Measurements from ENCODE around the gene SEPTIN3. TPM values are rescaled to one million over a fixed set of nuclear protein-coding genes. Genes with fewer than 3 reads are reported as not detected.

Gene SEPTIN3
- total RNA-seq = 0.29 and 0.36 TPM in 2 replicates

GRCh38 chr22:41969110-41969646, at the start of gene SEPTIN3:
SEPTIN3 (plus strand) TSS chr22:41969443; CDS start chr22:41971493, 2,050 bp downstream.
- H2AFZ ChIP-seq (ENCODE audit: low read length) = no peak within 1 kb of the TSS

GRCh38 chr22:41920271-41920976, 48.8 kb upstream of the SEPTIN3 start:
- no peaks in the 10 kb centered on the region for H4K20me1 ChIP-seq (ENCODE audit: insufficient read depth, low read length)
- no peaks in the 10 kb centered on the region for H3K9me3 ChIP-seq (ENCODE audit: low read depth, low read length)
- H3K27ac ChIP-seq (ENCODE audit: low read depth, low read length) = no peak overlapping the region
- peaks cover 10% of the 10 kb centered on the region for H3K4me1 ChIP-seq (ENCODE audit: insufficient read depth, low read length)
- no peak for TF ChIP-seq CTCF (IDR thresholded peaks at IDR 0.05; ENCODE audit: extremely low read depth, low read depth, low read length)
- peak overlapping the region; percentile 73 for H3K4me3 ChIP-seq (ENCODE audit: insufficient read depth, low read length)
- peak overlapping the region; percentile 62 for H2AFZ ChIP-seq (ENCODE audit: low read length)
- H3K4me2 ChIP-seq (ENCODE audit: insufficient read depth, low read length) = peak overlapping the region; percentile 89
- peak; percentile 78 for DNase-seq (ENCODE audit: insufficient read length, low spot score, missing footprints)
- H3K36me3 ChIP-seq (ENCODE audit: insufficient read depth, low read length) = no peaks in the 10 kb centered on the region
- H3K79me2 ChIP-seq (ENCODE audit: insufficient read depth, low read length) = no peaks in the 10 kb centered on the region
- H3K27me3 ChIP-seq (ENCODE audit: insufficient read depth, low read length) = peaks cover 23% of the 10 kb centered on the region

More at GRCh38 chr22:41969110-41969646, at the start of gene SEPTIN3:
- TF ChIP-seq CTCF (IDR thresholded peaks at IDR 0.05; ENCODE audit: extremely low read depth, low read depth, low read length) = no peak
- no peaks in the 10 kb centered on the region for H3K79me2 ChIP-seq (ENCODE audit: insufficient read depth, low read length)
- no peak within 1 kb of the TSS for H3K4me3 ChIP-seq (ENCODE audit: insufficient read depth, low read length)
- no peaks in the 10 kb centered on the region for H3K9me3 ChIP-seq (ENCODE audit: low read depth, low read length)
- no peaks in the 10 kb centered on the region for H4K20me1 ChIP-seq (ENCODE audit: insufficient read depth, low read length)
- H3K4me2 ChIP-seq (ENCODE audit: insufficient read depth, low read length) = no peak within 1 kb of the TSS
- no peaks in the 10 kb centered on the region for H3K4me1 ChIP-seq (ENCODE audit: insufficient read depth, low read length)
- H3K27me3 ChIP-seq (ENCODE audit: insufficient read depth, low read length) = peaks cover 16% of the 10 kb centered on the region
- no peaks in the 10 kb centered on the region for H3K36me3 ChIP-seq (ENCODE audit: insufficient read depth, low read length)
- H3K27ac ChIP-seq (ENCODE audit: low read depth, low read length) = no peak within 1 kb of the TSS
- peak; percentile 64 for DNase-seq (ENCODE audit: insufficient read length, low spot score, missing footprints)

- H3K9me3 ChIP-seq (ENCODE audit: low read depth, low read length) = no peaks in the 10 kb centered on the region
- no peak overlapping the region for H3K27ac ChIP-seq (ENCODE audit: low read depth, low read length)
- H3K4me2 ChIP-seq (ENCODE audit: insufficient read depth, low read length) = no peak overlapping the region
- H4K20me1 ChIP-seq (ENCODE audit: insufficient read depth, low read length) = no peaks in the 10 kb centered on the region
- H3K79me2 ChIP-seq (ENCODE audit: insufficient read depth, low read length) = no peaks in the 10 kb centered on the region
- H3K4me3 ChIP-seq (ENCODE audit: insufficient read depth, low read length) = no peak overlapping the region
- H2AFZ ChIP-seq (ENCODE audit: low read length) = no peak overlapping the region
- peaks cover 13% of the 10 kb centered on the region for H3K27me3 ChIP-seq (ENCODE audit: insufficient read depth, low read length)
- no peaks in the 10 kb centered on the region for H3K36me3 ChIP-seq (ENCODE audit: insufficient read depth, low read length)
- peak; percentile 58 for DNase-seq (ENCODE audit: insufficient read length, low spot score, missing footprints)
- peaks cover 10% of the 10 kb centered on the region for H3K4me1 ChIP-seq (ENCODE audit: insufficient read depth, low read length)
- no peak for TF ChIP-seq CTCF (IDR thresholded peaks at IDR 0.05; ENCODE audit: extremely low read depth, low read depth, low read length)
Observed at GRCh38 chr22:41922328-41922727, 46.9 kb upstream of the SEPTIN3 start.

- Histone ChIP-seq H3K9me3 (ENCODE audit: low read depth, low read length) (no peaks in the 10 kb centered on the region), H3K27me3 (ENCODE audit: insufficient read depth, low read length) (peaks cover 12% of the 10 kb centered on the region), H3K79me2 (ENCODE audit: insufficient read depth, low read length) (no peaks in the 10 kb centered on the region), H3K4me2 (ENCODE audit: insufficient read depth, low read length) (no peak overlapping the region), H2AFZ (ENCODE audit: low read length) (no peak overlapping the region), H3K4me1 (ENCODE audit: insufficient read depth, low read length) (peaks cover 8% of the 10 kb centered on the region), H4K20me1 (ENCODE audit: insufficient read depth, low read length) (no peaks in the 10 kb centered on the region), H3K4me3 (ENCODE audit: insufficient read depth, low read length) (no peak overlapping the region), H3K36me3 (ENCODE audit: insufficient read depth, low read length) (no peaks in the 10 kb centered on the region), H3K27ac (ENCODE audit: low read depth, low read length) (no peak overlapping the region)
- peak; percentile 59 for DNase-seq (ENCODE audit: insufficient read length, low spot score, missing footprints)
- TF ChIP-seq CTCF (IDR thresholded peaks at IDR 0.05; ENCODE audit: extremely low read depth, low read depth, low read length) = no peak
Observed at GRCh38 chr22:41922940-41923594, 46.2 kb upstream of the SEPTIN3 start.

Data from osteoblast (primary cell).